ENCODE data around the gene STRAP.
"Not testable (repeated sequence)": the region's sequence is repeated elsewhere in the genome, so short reads cannot be mapped to it uniquely, and the experiment has no call there.

STRAP gene

DNA sequence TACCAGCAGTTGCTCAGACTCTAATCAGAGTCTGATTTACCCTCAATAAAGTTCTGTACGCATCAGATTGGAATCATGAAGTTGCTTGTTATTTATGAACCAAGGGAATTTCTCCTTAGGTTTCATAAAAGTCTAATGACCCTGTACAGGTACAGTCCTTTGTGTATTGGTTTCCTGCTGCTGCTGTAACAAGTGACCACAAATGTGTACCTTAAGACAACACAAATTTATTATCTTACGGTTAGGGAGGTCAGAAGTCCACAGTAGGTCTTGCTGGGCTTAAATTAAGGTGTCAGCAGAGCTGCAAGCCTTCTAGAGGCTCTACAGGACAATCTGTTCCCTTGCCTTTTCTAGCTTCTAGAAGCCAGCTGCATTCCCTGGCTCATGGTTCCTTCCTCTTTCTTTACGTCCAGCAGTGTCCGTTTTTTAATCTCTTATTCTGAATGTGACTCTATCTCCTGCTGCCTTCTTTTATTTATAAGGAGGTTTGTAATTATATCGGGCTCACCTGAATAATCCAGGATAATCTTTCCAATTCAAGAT lies 22.3 kb downstream of the STRAP start:
- Histone ChIP-seq H3K27ac (replicated peaks; ENCODE audit: low read length) (no peak overlapping the region), H3K79me1 (ENCODE audit: low read depth, low read length) (no peaks in the 10 kb centered on the region), H3K4me3 (ENCODE audit: low read length in 2 of 2) (no peak overlapping the region), H2BK12ac (ENCODE audit: low read length) (no peak overlapping the region), H3K9me3 (replicated peaks in 1 of 2; ENCODE audit: control insufficient read depth in 2 of 2, insufficient read depth in 1 of 2, low read depth in 1 of 2, low read length in 2 of 2) (no peaks in the 10 kb centered on the region), H3K4me2 (ENCODE audit: insufficient read depth, low read length, poor library complexity, severe bottlenecking) (no peak overlapping the region), H2AFZ (ENCODE audit: low read length) (no peak overlapping the region), H3K4me1 (ENCODE audit: control insufficient read depth in 2 of 2, insufficient read depth in 1 of 2, low read depth in 1 of 2, low read length in 2 of 2) (no peaks in the 10 kb centered on the region), H3K23ac (ENCODE audit: low read depth, low read length, poor library complexity) (no peak overlapping the region), H2BK15ac (ENCODE audit: low read length) (no peak overlapping the region), H2AK5ac (ENCODE audit: low read depth, low read length) (no peak overlapping the region), H3K36me3 (replicated peaks in 1 of 2; ENCODE audit: control insufficient read depth in 2 of 2, insufficient read depth in 2 of 2, low read length in 2 of 2) (peaks cover 14 to 76% of the 10 kb centered on the region in 2 donors), H3K9ac (ENCODE audit: low read depth, low read length, poor library complexity) (no peak overlapping the region), H2BK5ac (ENCODE audit: low read length) (no peak overlapping the region), H3K27me3 (ENCODE audit: control insufficient read depth in 3 of 3, insufficient read depth in 3 of 3, low read depth in 1 of 3, low read length in 3 of 3) (no peaks in the 10 kb centered on the region), H4K8ac (ENCODE audit: low read depth, low read length) (no peak overlapping the region), H3K18ac (ENCODE audit: low read length) (no peak overlapping the region), H3K4ac (ENCODE audit: low read length) (no peak overlapping the region), H3K14ac (ENCODE audit: low read length) (no peak overlapping the region), H2BK120ac (ENCODE audit: low read depth, low read length) (no peak overlapping the region), H4K91ac (ENCODE audit: low read depth, low read length, poor library complexity) (no peak overlapping the region)
- WGBS, 2 donors (ENCODE audit: extremely low coverage in 2 of 2, insufficient read length in 2 of 2, insufficient replicate concordance in 1 of 2): no CpG with 5 or more reads among the region's 5 CpGs
- no peak for DNase-seq (ENCODE audit: low spot score)

DNA sequence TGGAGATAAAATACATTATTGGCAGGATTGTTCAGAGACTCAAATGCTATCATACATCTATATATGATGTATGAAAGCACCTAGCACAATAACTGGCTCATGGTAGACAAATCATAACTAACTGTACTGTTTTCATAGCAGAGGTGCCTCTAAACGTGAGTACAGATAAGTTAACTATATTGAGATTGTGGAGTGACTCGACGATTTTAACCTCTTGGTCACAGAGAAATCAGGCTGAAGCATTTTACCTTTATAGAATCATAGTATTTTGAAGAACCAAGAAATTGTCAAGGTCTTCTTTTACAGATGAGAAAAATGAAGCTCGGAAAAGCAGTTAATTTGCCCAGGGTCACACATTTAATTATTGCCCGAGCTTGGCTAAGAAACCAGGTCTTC lies 28.3 kb downstream of the STRAP start:
- Histone ChIP-seq H3K27ac (replicated peaks; ENCODE audit: low read length) (no peak overlapping the region), H3K4me1 (ENCODE audit: control insufficient read depth in 2 of 2, insufficient read depth in 1 of 2, low read depth in 1 of 2, low read length in 2 of 2) (peaks cover 2% of the 10 kb centered on the region in 2 donors), H3K4ac (ENCODE audit: low read length) (no peak overlapping the region), H3K79me1 (ENCODE audit: low read depth, low read length) (no peaks in the 10 kb centered on the region), H3K27me3 (ENCODE audit: control insufficient read depth in 3 of 3, insufficient read depth in 3 of 3, low read depth in 1 of 3, low read length in 3 of 3) (no peaks in the 10 kb centered on the region), H4K8ac (ENCODE audit: low read depth, low read length) (no peak overlapping the region), H3K4me3 (ENCODE audit: low read length in 2 of 2) (peak overlapping the region in 1 of 2 donors; percentile 85), H3K9ac (ENCODE audit: low read depth, low read length, poor library complexity) (no peak overlapping the region), H3K36me3 (replicated peaks in 1 of 2; ENCODE audit: control insufficient read depth in 2 of 2, insufficient read depth in 2 of 2, low read length in 2 of 2) (peaks cover 2 to 20% of the 10 kb centered on the region in 2 donors), H3K14ac (ENCODE audit: low read length) (no peak overlapping the region), H2AFZ (ENCODE audit: low read length) (peak overlapping the region; percentile 97), H3K18ac (ENCODE audit: low read length) (no peak overlapping the region), H2BK15ac (ENCODE audit: low read length) (no peak overlapping the region), H2AK5ac (ENCODE audit: low read depth, low read length) (no peak overlapping the region), H3K23ac (ENCODE audit: low read depth, low read length, poor library complexity) (no peak overlapping the region), H2BK5ac (ENCODE audit: low read length) (no peak overlapping the region), H2BK12ac (ENCODE audit: low read length) (no peak overlapping the region), H3K4me2 (ENCODE audit: insufficient read depth, low read length, poor library complexity, severe bottlenecking) (peak overlapping the region; percentile 54), H4K91ac (ENCODE audit: low read depth, low read length, poor library complexity) (no peak overlapping the region), H2BK120ac (ENCODE audit: low read depth, low read length) (no peak overlapping the region), H3K9me3 (replicated peaks in 1 of 2; ENCODE audit: control insufficient read depth in 2 of 2, insufficient read depth in 1 of 2, low read depth in 1 of 2, low read length in 2 of 2) (no peaks in the 10 kb centered on the region)
- WGBS, 2 donors (ENCODE audit: extremely low coverage in 2 of 2, insufficient read length in 2 of 2, insufficient replicate concordance in 1 of 2): no CpG with 5 or more reads among the region's 5 CpGs
- no peak for DNase-seq (ENCODE audit: low spot score)

DNA sequence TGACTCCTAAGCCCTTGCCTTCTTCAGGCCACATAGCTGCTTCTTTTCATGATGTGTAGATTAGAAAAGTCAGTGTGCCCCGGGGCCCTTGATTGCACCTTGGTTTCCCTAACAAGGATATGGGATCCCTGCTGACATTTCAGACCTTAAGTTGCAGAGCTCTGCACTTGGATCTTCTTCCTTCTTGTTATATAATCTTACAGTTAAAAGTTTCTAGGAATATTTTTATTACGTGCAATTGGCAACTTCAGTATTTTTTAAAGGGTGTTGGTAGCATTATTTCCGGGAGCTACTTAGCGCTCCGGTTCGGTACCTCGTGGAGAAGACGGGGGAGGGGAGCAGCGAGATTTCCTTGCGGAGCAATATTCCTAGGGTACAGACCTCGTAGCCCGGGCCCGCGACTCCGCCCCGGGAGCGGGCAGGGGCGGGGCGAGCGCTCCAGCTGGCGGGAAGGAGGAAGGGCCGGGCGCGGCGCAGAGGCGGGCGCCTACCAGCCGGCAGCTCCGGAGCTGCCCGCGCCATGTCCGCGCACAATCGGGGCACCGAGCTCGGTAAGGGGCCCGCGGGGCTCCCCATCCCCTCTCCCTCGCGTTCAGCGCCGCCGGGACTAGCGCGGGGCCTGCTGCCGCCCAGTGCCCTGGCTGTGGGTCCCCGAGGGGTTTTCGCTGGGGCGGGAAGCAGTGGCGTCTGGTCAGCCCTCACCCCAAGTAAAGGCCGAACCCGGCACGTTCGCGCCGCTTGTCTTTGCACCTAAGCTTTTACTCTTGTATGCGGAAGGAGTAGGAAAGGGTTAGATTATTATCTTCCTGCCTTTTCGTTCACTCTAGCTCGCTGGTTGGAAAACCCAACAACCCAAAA lies 28.9 kb downstream of the STRAP start, which contains the start of gene DERA:
Gene DERA, plus strand, starts transcription at position 469 of the 858 bp plus-strand sequence. Its CDS starts 52 bp downstream, at position 521.
- Histone ChIP-seq H3K18ac (ENCODE audit: low read length) (peak within 1 kb of the TSS; percentile 98), H2AFZ (ENCODE audit: low read length) (peak within 1 kb of the TSS; percentile 97), H4K91ac (ENCODE audit: low read depth, low read length, poor library complexity) (no peak within 1 kb of the TSS), H3K9me3 (replicated peaks in 1 of 2; ENCODE audit: control insufficient read depth in 2 of 2, insufficient read depth in 1 of 2, low read depth in 1 of 2, low read length in 2 of 2) (no peaks in the 10 kb centered on the region), H3K4ac (ENCODE audit: low read length) (peak within 1 kb of the TSS; percentile 69), H3K9ac (ENCODE audit: low read depth, low read length, poor library complexity) (peak within 1 kb of the TSS; percentile 94), H3K79me1 (ENCODE audit: low read depth, low read length) (no peaks in the 10 kb centered on the region), H3K27me3 (ENCODE audit: control insufficient read depth in 3 of 3, insufficient read depth in 3 of 3, low read depth in 1 of 3, low read length in 3 of 3) (no peaks in the 10 kb centered on the region), H4K8ac (ENCODE audit: low read depth, low read length) (peak within 1 kb of the TSS; percentile 48), H3K4me3 (ENCODE audit: low read length in 2 of 2) (peak within 1 kb of the TSS; percentile 85 to 100), H2BK120ac (ENCODE audit: low read depth, low read length) (no peak within 1 kb of the TSS), H2BK15ac (ENCODE audit: low read length) (no peak within 1 kb of the TSS), H3K36me3 (replicated peaks in 1 of 2; ENCODE audit: control insufficient read depth in 2 of 2, insufficient read depth in 2 of 2, low read length in 2 of 2) (peaks cover 2 to 20% of the 10 kb centered on the region in 2 donors), H2BK12ac (ENCODE audit: low read length) (no peak within 1 kb of the TSS), H2BK5ac (ENCODE audit: low read length) (peak within 1 kb of the TSS; percentile 62), H3K4me1 (ENCODE audit: control insufficient read depth in 2 of 2, insufficient read depth in 1 of 2, low read depth in 1 of 2, low read length in 2 of 2) (peaks cover 2 to 4% of the 10 kb centered on the region in 2 donors), H2AK5ac (ENCODE audit: low read depth, low read length) (no peak within 1 kb of the TSS), H3K14ac (ENCODE audit: low read length) (peak within 1 kb of the TSS; percentile 99), H3K4me2 (ENCODE audit: insufficient read depth, low read length, poor library complexity, severe bottlenecking) (peak within 1 kb of the TSS; percentile 54), H3K23ac (ENCODE audit: low read depth, low read length, poor library complexity) (peak within 1 kb of the TSS; percentile 87), H3K27ac (replicated peaks; ENCODE audit: low read length) (peak within 1 kb of the TSS; percentile 80)
- WGBS, 2 donors (ENCODE audit: extremely low coverage in 2 of 2, insufficient read length in 2 of 2, insufficient replicate concordance in 1 of 2): no CpG with 5 or more reads among the region's 59 CpGs
- peak; percentile 67 for DNase-seq (ENCODE audit: low spot score)

DNA sequence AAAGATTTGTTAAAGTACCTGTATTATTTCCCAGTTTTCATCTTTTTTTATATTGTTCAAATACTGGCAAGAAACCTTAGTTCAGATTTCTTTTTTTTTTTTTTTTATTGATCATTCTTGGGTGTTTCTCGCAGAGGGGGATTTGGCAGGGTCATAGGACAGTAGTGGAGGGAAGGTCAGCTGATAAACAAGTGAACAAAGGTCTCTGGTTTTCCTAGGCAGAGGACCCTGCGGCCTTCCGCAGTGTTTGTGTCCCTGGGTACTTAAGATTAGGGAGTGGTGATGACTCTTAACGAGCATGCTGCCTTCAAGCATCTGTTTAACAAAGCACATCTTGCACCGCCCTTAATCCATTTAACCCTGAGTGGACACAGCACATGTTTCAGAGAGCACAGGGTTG lies 29.7 kb downstream of the STRAP start:
- not testable (repeated sequence) for H3K9me3 ChIP-seq (replicated peaks in 1 of 2; ENCODE audit: control insufficient read depth in 2 of 2, insufficient read depth in 1 of 2, low read depth in 1 of 2, low read length in 2 of 2); DNase-seq (ENCODE audit: low spot score); H2BK15ac ChIP-seq (ENCODE audit: low read length); H2AK5ac ChIP-seq (ENCODE audit: low read depth, low read length); H4K91ac ChIP-seq (ENCODE audit: low read depth, low read length, poor library complexity); H4K8ac ChIP-seq (ENCODE audit: low read depth, low read length); H2BK12ac ChIP-seq (ENCODE audit: low read length); H3K23ac ChIP-seq (ENCODE audit: low read depth, low read length, poor library complexity); H3K79me1 ChIP-seq (ENCODE audit: low read depth, low read length); H3K14ac ChIP-seq (ENCODE audit: low read length); H3K4me1 ChIP-seq (ENCODE audit: control insufficient read depth in 2 of 2, insufficient read depth in 1 of 2, low read depth in 1 of 2, low read length in 2 of 2); H3K27me3 ChIP-seq (ENCODE audit: control insufficient read depth in 3 of 3, insufficient read depth in 3 of 3, low read depth in 1 of 3, low read length in 3 of 3); H3K4ac ChIP-seq (ENCODE audit: low read length); H3K27ac ChIP-seq (replicated peaks; ENCODE audit: low read length); H3K18ac ChIP-seq (ENCODE audit: low read length); H3K9ac ChIP-seq (ENCODE audit: low read depth, low read length, poor library complexity); H2BK5ac ChIP-seq (ENCODE audit: low read length); H2BK120ac ChIP-seq (ENCODE audit: low read depth, low read length)
- Histone ChIP-seq H3K4me2 (ENCODE audit: insufficient read depth, low read length, poor library complexity, severe bottlenecking) (peak overlapping the region; percentile 54), H2AFZ (ENCODE audit: low read length) (peak overlapping the region; percentile 97), H3K4me3 (ENCODE audit: low read length in 2 of 2) (peak overlapping the region; percentile 85 to 100), H3K36me3 (replicated peaks in 1 of 2; ENCODE audit: control insufficient read depth in 2 of 2, insufficient read depth in 2 of 2, low read length in 2 of 2) (peaks cover 0 to 12% of the 10 kb centered on the region in 2 donors)
- no CpG with 5 or more reads among the region's 5 CpGs for WGBS, 2 donors (ENCODE audit: extremely low coverage in 2 of 2, insufficient read length in 2 of 2, insufficient replicate concordance in 1 of 2)

Data from neuronal stem cell (in vitro differentiated cells).